Retinal pigment epithelial cell (primary cell): ENCODE results near the gene CYTH1.

Experiments used
- DNase-seq: peaks from one replicate; pipeline ENCODE4 v3.0.0-alpha.2; 2010; ENCODE audit warnings: low read depth
- H3K4me3 ChIP-seq: 2 replicates; pipeline ENCODE4 v1.5.1; 2011; ENCODE audit warnings: mild to moderate bottlenecking, low read length, control low read depth, moderate library complexity
- CTCF ChIP-seq: conservative IDR thresholded peaks from 2 replicates; pipeline ENCODE4 v1.5.1; 2011; ENCODE audit warnings: low read depth, low read length, control low read depth, inconsistent platforms

Gene CYTH1

GRCh38 chr17:78805301-78805700 lies 23.2 kb upstream of the CYTH1 start:
- no peak for DNase-seq
- no peak for TF ChIP-seq CTCF
- H3K4me3 ChIP-seq, result no peak overlapping the region

DNA sequence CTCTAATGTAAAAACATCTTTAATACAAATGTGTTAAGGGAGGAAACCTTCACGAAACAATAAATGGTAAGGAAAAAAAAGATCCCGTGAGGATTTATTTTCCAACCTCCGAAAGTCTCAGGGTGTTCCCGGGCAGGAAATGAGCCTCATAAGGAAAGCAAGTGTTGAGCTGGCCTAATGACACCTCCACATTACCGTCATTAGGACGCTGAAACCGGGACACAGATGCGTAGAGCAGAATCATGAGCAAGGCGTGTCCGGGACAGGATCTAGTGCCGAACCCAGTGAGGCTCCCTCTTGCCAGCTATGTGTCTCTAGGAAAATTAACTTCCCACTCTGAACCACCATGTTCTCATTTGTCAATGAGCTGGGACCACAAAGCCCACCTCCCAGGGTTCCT lies 22.7 kb upstream of the CYTH1 start:
- no peak for DNase-seq
- TF ChIP-seq CTCF, result no peak
- no peak overlapping the region for H3K4me3 ChIP-seq

GRCh38 chr17:78803186-78803845 lies 21.2 kb upstream of the CYTH1 start:
- no peak overlapping the region for H3K4me3 ChIP-seq
- no peak for TF ChIP-seq CTCF
- DNase-seq, result no peak

GRCh38 chr17:78802459-78802858 lies 20.4 kb upstream of the CYTH1 start:
- DNase-seq, result no peak
- H3K4me3 ChIP-seq, result no peak overlapping the region
- TF ChIP-seq CTCF, result no peak

DNA sequence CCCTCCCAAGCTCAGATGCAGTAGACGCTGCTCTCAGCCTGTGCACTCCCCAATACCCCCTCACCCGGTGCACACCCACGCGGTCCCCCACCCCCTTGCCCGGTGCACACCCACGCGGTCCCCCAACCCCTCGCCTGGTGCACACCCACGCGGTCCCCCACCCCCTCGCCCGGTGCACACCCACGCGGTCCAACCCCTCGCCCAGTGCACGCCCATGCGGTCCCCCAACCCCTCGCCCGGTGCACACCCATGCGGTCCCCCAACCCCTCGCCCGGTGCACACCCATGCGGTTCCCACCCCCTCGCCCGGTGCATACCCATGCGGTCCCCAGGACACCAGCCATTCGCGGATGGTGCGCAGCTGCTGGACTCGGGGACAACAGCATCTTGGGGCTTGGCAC lies 19.9 kb upstream of the CYTH1 start:
- DNase-seq, result no peak
- no peak for TF ChIP-seq CTCF
- H3K4me3 ChIP-seq, result no peak overlapping the region

DNA sequence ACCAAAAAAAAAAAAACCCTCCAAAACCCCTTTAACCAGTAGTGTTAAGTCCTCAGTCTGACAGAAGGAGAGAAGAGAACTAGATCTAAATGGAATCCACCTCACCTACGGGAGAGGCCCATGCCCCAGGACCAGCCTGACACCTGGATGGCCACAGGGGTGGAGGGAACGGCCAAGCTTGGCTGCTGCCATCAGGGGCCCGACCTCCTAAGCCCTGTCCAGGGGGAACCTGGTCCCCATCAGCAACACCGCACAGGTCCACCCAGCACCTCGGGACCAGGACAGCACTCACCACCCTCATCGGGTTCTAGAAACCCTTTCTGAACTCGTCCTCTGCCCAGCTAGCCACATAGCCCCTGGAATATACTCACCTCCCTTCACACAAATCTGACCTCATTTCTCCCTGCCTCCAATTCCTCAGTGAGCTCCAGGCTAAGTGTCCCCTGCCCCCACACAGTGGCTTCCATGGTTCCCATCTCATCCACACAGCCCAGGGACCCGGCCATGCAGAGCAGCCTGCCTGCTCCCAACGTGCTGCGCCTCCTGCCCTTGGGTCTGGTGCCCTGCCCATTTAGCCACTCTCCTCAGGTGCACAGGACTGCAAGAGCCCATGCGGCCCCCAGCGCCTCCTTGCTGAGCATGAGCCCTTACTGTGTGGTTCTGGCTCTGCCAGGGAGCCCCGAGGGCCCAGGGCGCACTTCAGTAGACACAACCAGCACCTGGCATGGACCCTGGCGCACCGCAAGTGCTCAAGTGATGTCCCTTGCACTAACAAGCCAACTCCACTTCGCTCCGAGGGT lies 18.3 kb upstream of the CYTH1 start:
- no peak for DNase-seq
- no peak for TF ChIP-seq CTCF
- no peak overlapping the region for H3K4me3 ChIP-seq
